RWPE2 (cell line): ENCODE data around the gene SLC22A6.

Experiments
- ATAC-seq: fragments of 200-7000 bp; cut with Tn5 transposase; 3 replicates; pipeline ENCODE4 v1.9.1; 2021; ENCODE audit warnings: low read depth
- DNase-seq: peaks from one replicate; pipeline ENCODE4 v3.0.0-alpha.2; 2020; ENCODE audit warnings: low spot score
- H3K27ac ChIP-seq: fragments of 450-650 bp; 2 replicates; pipeline ENCODE4 v1.5.1; 2017; ENCODE audit warnings: mild to moderate bottlenecking; ENCODE audit not compliant: poor library complexity, severe bottlenecking
- H3K27me3 ChIP-seq: fragments of 250-450 bp; sonication (Bioruptor Pico); 2 replicates; pipeline ENCODE4 v1.5.1; 2021; ENCODE audit warnings: mild to moderate bottlenecking, moderate library complexity; ENCODE audit not compliant: insufficient read depth, poor library complexity, severe bottlenecking
- H3K36me3 ChIP-seq: fragments of 250-450 bp; sonication (Bioruptor Pico); 2 replicates; pipeline ENCODE4 v1.5.1; 2020; ENCODE audit warnings: low read depth, mild to moderate bottlenecking, moderate library complexity
- H3K4me1 ChIP-seq: fragments of 250-450 bp; sonication (Bioruptor Pico); 2 replicates; pipeline ENCODE4 v1.5.1; 2021; ENCODE audit warnings: mild to moderate bottlenecking, moderate library complexity; ENCODE audit not compliant: insufficient read depth, poor library complexity, severe bottlenecking
- H3K4me3 ChIP-seq: fragments of 250-450 bp; sonication (Bioruptor Pico); 2 replicates; pipeline ENCODE4 v1.5.1; 2021; ENCODE audit warnings: mild to moderate bottlenecking, moderate library complexity; ENCODE audit not compliant: severe bottlenecking
- H3K9me3 ChIP-seq: fragments of 250-450 bp; sonication (Bioruptor Pico); 2 replicates; pipeline ENCODE4 v1.5.1; 2021; ENCODE audit warnings: mild to moderate bottlenecking, moderate library complexity; ENCODE audit not compliant: severe bottlenecking
- TF ChIP-seq, protein P1 (sequence below): fragments of 450-650 bp; IDR thresholded peaks from one replicate; pipeline ENCODE4 v1.5.1; 2017; ENCODE audit warnings: mild to moderate bottlenecking, moderate library complexity; ENCODE audit not compliant: poor library complexity, severe bottlenecking

SLC22A6 gene

DNA sequence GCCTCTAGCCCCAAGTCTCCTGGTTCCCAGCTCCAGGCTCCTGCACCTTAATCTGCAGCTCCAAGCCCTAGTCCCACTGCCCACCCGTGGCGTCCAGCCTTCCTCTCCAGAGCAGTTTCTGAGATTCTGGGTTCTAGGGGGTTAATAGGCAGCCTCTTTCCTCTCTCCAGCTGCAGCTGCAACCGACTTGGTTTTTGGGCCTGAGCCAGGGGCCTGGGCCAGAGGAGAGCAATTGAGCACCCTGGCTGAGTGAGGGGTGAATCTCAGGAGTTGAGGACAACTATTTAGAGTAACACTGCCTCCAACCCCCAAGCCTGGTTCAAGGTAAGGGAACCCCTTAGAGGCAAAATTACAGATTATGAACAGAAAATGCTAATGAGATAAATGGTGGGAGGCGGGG is 54.6 kb downstream of the SLC22A6 start:
- Histone ChIP-seq H3K27me3 (peaks cover 26% of the 10 kb centered on the region), H3K4me3 (no peak overlapping the region), H3K36me3 (no peaks in the 10 kb centered on the region), H3K27ac (no peak overlapping the region), H3K4me1 (no peaks in the 10 kb centered on the region), H3K9me3 (no peaks in the 10 kb centered on the region)
- TF ChIP-seq, protein P1, sequence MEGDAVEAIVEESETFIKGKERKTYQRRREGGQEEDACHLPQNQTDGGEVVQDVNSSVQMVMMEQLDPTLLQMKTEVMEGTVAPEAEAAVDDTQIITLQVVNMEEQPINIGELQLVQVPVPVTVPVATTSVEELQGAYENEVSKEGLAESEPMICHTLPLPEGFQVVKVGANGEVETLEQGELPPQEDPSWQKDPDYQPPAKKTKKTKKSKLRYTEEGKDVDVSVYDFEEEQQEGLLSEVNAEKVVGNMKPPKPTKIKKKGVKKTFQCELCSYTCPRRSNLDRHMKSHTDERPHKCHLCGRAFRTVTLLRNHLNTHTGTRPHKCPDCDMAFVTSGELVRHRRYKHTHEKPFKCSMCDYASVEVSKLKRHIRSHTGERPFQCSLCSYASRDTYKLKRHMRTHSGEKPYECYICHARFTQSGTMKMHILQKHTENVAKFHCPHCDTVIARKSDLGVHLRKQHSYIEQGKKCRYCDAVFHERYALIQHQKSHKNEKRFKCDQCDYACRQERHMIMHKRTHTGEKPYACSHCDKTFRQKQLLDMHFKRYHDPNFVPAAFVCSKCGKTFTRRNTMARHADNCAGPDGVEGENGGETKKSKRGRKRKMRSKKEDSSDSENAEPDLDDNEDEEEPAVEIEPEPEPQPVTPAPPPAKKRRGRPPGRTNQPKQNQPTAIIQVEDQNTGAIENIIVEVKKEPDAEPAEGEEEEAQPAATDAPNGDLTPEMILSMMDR: no peak
- DNase-seq: no peak
- no peak for ATAC-seq

DNA sequence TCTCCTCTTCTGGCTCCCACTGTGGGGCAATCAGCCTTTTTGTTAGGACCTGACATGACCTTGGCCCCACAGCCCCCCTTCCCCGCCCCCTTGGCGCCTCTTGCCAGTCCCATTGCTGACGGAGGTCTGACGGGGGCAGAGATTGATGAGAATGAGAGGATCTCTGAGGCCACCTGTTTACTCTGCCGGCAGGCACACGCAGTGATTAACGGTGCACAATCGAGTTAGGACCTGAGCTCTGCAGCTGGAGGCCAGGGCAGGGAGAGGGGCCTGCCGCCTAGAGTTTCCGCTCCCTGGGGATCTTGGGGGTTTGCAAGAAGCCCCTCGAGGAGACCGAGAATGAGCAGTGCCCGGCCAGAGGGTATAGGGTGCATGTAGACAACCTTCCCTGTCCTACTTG is 56.8 kb downstream of the SLC22A6 start:
- ATAC-seq (no peak), DNase-seq (no peak)
- no peaks in the 10 kb centered on the region for H3K36me3 ChIP-seq
- no peaks in the 10 kb centered on the region for H3K4me1 ChIP-seq
- no peak overlapping the region for H3K4me3 ChIP-seq
- no peak overlapping the region for H3K27ac ChIP-seq
- no peaks in the 10 kb centered on the region for H3K9me3 ChIP-seq
- H3K27me3 ChIP-seq: peaks cover 47% of the 10 kb centered on the region
- TF ChIP-seq, protein P1: no peak

DNA sequence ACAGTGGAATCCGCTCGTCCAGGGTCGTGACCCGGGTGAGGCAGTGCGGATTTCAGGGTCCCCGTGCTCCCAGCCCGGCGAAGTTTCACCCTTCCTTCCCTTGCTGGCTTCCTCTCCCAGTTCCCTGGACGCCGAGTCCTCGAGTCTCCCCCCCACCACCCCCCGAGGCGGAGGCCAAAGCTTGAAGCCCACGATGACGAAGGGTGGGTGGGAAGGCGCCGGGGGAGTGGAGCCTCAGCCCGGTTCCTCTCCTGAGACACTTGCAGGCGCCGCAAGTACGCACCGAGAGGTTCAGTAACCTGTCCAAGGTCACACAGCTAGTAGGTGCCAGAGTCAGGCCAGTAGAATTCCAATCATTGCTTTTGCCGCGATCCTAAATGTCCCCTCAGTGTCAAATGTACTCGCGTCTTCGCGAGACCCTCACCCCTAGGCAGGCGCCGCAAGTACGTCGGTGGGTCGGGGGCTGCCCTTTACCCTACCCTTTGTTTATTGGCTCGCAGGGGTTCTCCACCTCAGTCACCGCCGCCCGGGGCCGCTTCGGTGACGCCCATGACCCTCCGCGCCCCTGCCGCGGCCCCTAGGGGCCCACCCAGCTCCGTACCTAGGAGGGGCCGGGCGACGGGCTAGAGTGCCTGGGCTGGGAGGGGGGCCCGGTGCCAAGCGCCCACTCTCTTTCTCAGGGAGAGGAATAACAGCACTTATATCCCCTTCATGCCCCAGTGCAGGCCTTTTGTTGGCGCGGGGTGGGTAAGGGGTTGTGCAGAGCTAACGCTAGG is 57.9 kb downstream of the SLC22A6 start:
- Histone ChIP-seq H3K27ac (no peak overlapping the region), H3K4me3 (no peak overlapping the region), H3K4me1 (no peaks in the 10 kb centered on the region), H3K9me3 (no peaks in the 10 kb centered on the region), H3K27me3 (peaks cover 59% of the 10 kb centered on the region), H3K36me3 (no peaks in the 10 kb centered on the region)
- TF ChIP-seq, protein P1: no peak
- ATAC-seq (no peak), DNase-seq (no peak)
